ENCODE results near the gene CELF3. TPM values are rescaled to one million over a fixed set of nuclear protein-coding genes. Genes with fewer than 3 reads are reported as not detected.

Gene CELF3
- total and polyA plus RNA-seq, 2 of the 4 experiments (the other 2 are of a cell fraction) = not detected

DNA sequence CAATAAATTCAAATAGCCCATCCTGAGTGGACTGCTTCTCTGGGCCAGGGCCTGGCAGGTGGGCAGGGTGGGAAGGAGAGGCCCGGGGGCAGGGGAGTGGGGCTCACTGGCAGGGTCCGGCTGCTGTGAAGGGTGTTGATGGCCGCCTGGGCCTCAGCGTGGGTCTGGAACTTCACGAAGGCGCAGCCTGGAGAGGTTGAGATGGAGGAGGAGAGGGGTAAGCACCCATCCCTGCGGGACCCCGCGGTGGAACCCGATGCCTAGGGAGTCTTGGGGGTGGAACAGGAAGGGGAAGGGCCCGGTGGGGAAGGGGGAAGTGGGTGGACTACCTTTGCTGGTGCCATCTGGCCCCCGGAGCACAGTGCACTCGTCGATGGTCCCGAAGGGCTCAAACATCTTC is 7.7 kb downstream of the CELF3 start:
- H3K23ac ChIP-seq (ENCODE audit: low read depth, low read length) = no peak overlapping the region
- no peak overlapping the region for H3K9ac ChIP-seq (ENCODE audit: low read depth, low read length)
- H3K79me1 ChIP-seq (ENCODE audit: low read depth in 1 of 2, low read length in 2 of 2) = no peaks in the 10 kb centered on the region
- no peak overlapping the region for H2AFZ ChIP-seq (replicated peaks; ENCODE audit: low read length, poor library complexity)
- H2BK5ac ChIP-seq (ENCODE audit: low read depth, low read length, poor library complexity, severe bottlenecking) = no peak overlapping the region
- no TSS peak for BruUV-seq (replicated peaks)
- H2BK20ac ChIP-seq (ENCODE audit: low read depth, low read length) = no peak overlapping the region
- CTCF ChIA-PET = no interaction called here
- no peak overlapping the region for H3K56ac ChIP-seq (ENCODE audit: extremely low read depth, insufficient read depth, low read length)
- H2AK9ac ChIP-seq (replicated peaks; ENCODE audit: low read depth, low read length, poor library complexity) = no peak overlapping the region
- no peak overlapping the region for H2AK5ac ChIP-seq (ENCODE audit: low read depth, low read length)
- H3K27me3 ChIP-seq (ENCODE audit: control insufficient read depth, insufficient read depth, low read length) = peaks cover 34% of the 10 kb centered on the region
- no peak overlapping the region for H2BK120ac ChIP-seq (ENCODE audit: low read depth, low read length)
- in situ Hi-C loops (cut with MboI; ENCODE audit: low sequenced_read_pairs) = no loop called here
- H2BK15ac ChIP-seq (ENCODE audit: low read depth, low read length) = no peak overlapping the region
- no peak overlapping the region for H3K14ac ChIP-seq (replicated peaks; ENCODE audit: low read depth, low read length)
- H3K36me3 ChIP-seq (ENCODE audit: control insufficient read depth, insufficient read depth, low read length) = no peaks in the 10 kb centered on the region
- TF ChIP-seq RCOR1 (IDR thresholded peaks at IDR 0.05; ENCODE audit: insufficient replicate concordance, low read length) = no peak
- TF ChIP-seq RFX5 (IDR thresholded peaks at IDR 0.05; ENCODE audit: low read depth, low read length) = no peak
- TF ChIP-seq MAZ (IDR thresholded peaks at IDR 0.05; ENCODE audit: borderline replicate concordance, low read depth, low read length) = no peak
- TF ChIP-seq MAFK (IDR thresholded peaks at IDR 0.05; ENCODE audit: low read depth, low read length) = no peak
- no peak for TF ChIP-seq MXI1 (IDR thresholded peaks at IDR 0.05; ENCODE audit: borderline replicate concordance, low read depth, low read length)
- no peak for TF ChIP-seq POLR2A (IDR thresholded peaks at IDR 0.05; ENCODE audit: low read depth, low read length)
- no peak for TF ChIP-seq NFE2L2 (IDR thresholded peaks at IDR 0.05; ENCODE audit: low read depth, low read length)
- TF ChIP-seq CHD1 (IDR thresholded peaks at IDR 0.05; ENCODE audit: low read depth, low read length) = no peak
- TF ChIP-seq FOS (IDR thresholded peaks at IDR 0.05; ENCODE audit: low read depth, low read length) = no peak
- TF ChIP-seq RAD21 (IDR thresholded peaks at IDR 0.05; ENCODE audit: low read length) = no peak
- no peak for TF ChIP-seq ELK1 (IDR thresholded peaks at IDR 0.05; ENCODE audit: borderline replicate concordance, low read depth, low read length)
- no peak for TF ChIP-seq BHLHE40 (IDR thresholded peaks at IDR 0.05; ENCODE audit: low read depth, low read length)
- TF ChIP-seq, protein P1, sequence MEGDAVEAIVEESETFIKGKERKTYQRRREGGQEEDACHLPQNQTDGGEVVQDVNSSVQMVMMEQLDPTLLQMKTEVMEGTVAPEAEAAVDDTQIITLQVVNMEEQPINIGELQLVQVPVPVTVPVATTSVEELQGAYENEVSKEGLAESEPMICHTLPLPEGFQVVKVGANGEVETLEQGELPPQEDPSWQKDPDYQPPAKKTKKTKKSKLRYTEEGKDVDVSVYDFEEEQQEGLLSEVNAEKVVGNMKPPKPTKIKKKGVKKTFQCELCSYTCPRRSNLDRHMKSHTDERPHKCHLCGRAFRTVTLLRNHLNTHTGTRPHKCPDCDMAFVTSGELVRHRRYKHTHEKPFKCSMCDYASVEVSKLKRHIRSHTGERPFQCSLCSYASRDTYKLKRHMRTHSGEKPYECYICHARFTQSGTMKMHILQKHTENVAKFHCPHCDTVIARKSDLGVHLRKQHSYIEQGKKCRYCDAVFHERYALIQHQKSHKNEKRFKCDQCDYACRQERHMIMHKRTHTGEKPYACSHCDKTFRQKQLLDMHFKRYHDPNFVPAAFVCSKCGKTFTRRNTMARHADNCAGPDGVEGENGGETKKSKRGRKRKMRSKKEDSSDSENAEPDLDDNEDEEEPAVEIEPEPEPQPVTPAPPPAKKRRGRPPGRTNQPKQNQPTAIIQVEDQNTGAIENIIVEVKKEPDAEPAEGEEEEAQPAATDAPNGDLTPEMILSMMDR (conservative IDR thresholded peaks at IDR 0.05; ENCODE audit: low read depth, low read length) = no peak
- TF ChIP-seq USF2 (IDR thresholded peaks at IDR 0.05; ENCODE audit: low read depth, low read length) = no peak
- no peak for TF ChIP-seq CEBPB (IDR thresholded peaks at IDR 0.05; ENCODE audit: low read depth, low read length)
- no peak for TF ChIP-seq SMC3 (IDR thresholded peaks at IDR 0.05; ENCODE audit: low read depth, low read length)
- H3K18ac ChIP-seq (ENCODE audit: low read depth, low read length) = no peak overlapping the region
- no peaks in the 10 kb centered on the region; the same call in none of the 2 replicates for H4K20me1 ChIP-seq (ENCODE audit: insufficient read depth, low read length)
- no peak overlapping the region for H4K5ac ChIP-seq (ENCODE audit: low read depth, low read length)
- POLR2A ChIA-PET (ENCODE audit: unreplicated experiment) = no interaction called here
- dilution Hi-C loops (cut with HindIII; ENCODE audit: low sequenced_read_pairs, unreplicated experiment) = no loop called here
- WGBS, 2 experiments (ENCODE audit: extremely low coverage in 2 of 2, insufficient read length in 1 of 2) = 88% methylated on average over 2 of the region's 15 CpGs; no CpG with 5 or more reads in 1 of the 2 experiments
- no peak overlapping the region for H4K91ac ChIP-seq (ENCODE audit: insufficient read depth, low read depth, low read length)
- no peaks in the 10 kb centered on the region for H3K9me3 ChIP-seq (ENCODE audit: control insufficient read depth, insufficient read depth, low read length)
- no peak overlapping the region for H3K4ac ChIP-seq (ENCODE audit: low read depth, low read length)
- intact Hi-C loops (cut with micrococcal nuclease) = no loop called here
- no peak overlapping the region for H3K27ac ChIP-seq (ENCODE audit: insufficient read depth, low read length)
- no peaks in the 10 kb centered on the region for H3K4me1 ChIP-seq (ENCODE audit: control insufficient read depth, insufficient read depth, low read length)
- DNase-seq = no peak
- no peak overlapping the region for H3K4me3 ChIP-seq (ENCODE audit: insufficient read depth, low read depth, low read length)
- no peak for ATAC-seq (ENCODE audit: low read depth)
- H3K9me1 ChIP-seq (ENCODE audit: insufficient read depth, low read length) = no peaks in the 10 kb centered on the region
- H4K8ac ChIP-seq (ENCODE audit: low read depth in 2 of 2, low read length in 2 of 2) = no peak overlapping the region
- H3K4me2 ChIP-seq (ENCODE audit: low read depth, low read length) = no peak overlapping the region
